ENCODE measurements around the gene ATAD3C.

GRCh38 chr1:1421907-1422464 is 27.5 kb upstream of the ATAD3C start:
- TF ChIP-seq POLR2A (IDR thresholded peaks at IDR 0.05; ENCODE audit: low read length): no peak
- TF ChIP-seq CHD2 (IDR thresholded peaks at IDR 0.05; ENCODE audit: low read length, partially characterized antibody): no peak
- no peak for TF ChIP-seq EP300 (IDR thresholded peaks at IDR 0.05)
- TF ChIP-seq HMGXB4 (CRISPR knock-in tag; IDR thresholded peaks at IDR 0.05; ENCODE audit: borderline replicate concordance): no peak
- no peak for TF ChIP-seq CTCF (IDR thresholded peaks at IDR 0.05)
- TF ChIP-seq JUN (IDR thresholded peaks at IDR 0.05): no peak
- TF ChIP-seq ESRRA (IDR thresholded peaks at IDR 0.05; ENCODE audit: borderline replicate concordance, low read length): no peak
- TF ChIP-seq MAFK (IDR thresholded peaks at IDR 0.05; ENCODE audit: partially characterized antibody): no peak
- no peak for TF ChIP-seq MAZ (IDR thresholded peaks at IDR 0.05; ENCODE audit: borderline replicate concordance, low read depth, low read length)

Measured in A549 (cell line).